Hematopoietic multipotent progenitor cell (in vitro differentiated cells): ENCODE measurements around the gene MSANTD4. TPM values are rescaled to one million over a fixed set of nuclear protein-coding genes. Genes with fewer than 3 reads are reported as not detected.
"Not testable (repeated sequence)": the region's sequence is repeated elsewhere in the genome, so short reads cannot be mapped to it uniquely, and the experiment has no call there.

ENCODE experiments used
- DNase-seq, 3 donors: peaks; one replicate each; pipeline ENCODE4 v3.0.0-alpha.2; 2011 to 2015; ENCODE audit warnings: low read depth in 2 of 3, low spot score in 2 of 3
- small RNA-seq: library from RNA; depleted of rRNA; stranded (forward); fragments of <200 nt; gene quantifications from one replicate; pipeline ENCODE3, GENCODE V24; 2012
- total RNA-seq: library from RNA; depleted of rRNA; stranded (reverse); fragments of >200 nt; gene quantifications from one replicate; pipeline ENCODE4 v1.2.3, GENCODE V29; 2012

Gene MSANTD4
- total RNA-seq, 1 donor: 7.8 TPM

GRCh38 chr11:106014620-106015019, 7.4 kb downstream of the MSANTD4 start:
- DNase-seq: no peak

GRCh38 chr11:106014035-106014434, 8.0 kb downstream of the MSANTD4 start:
- DNase-seq: no peak

- DNase-seq: no peak
Measured at GRCh38 chr11:106012744-106013143, 9.3 kb downstream of the MSANTD4 start.

GRCh38 chr11:106011481-106011880, 10.6 kb downstream of the MSANTD4 start:
- no peak for DNase-seq

GRCh38 chr11:106003094-106003493, 18.9 kb downstream of the MSANTD4 start:
- DNase-seq: not testable (repeated sequence)

- no peak for DNase-seq
Measured at GRCh38 chr11:106001304-106002012, 20.6 kb downstream of the MSANTD4 start.

- DNase-seq: no peak
Measured at GRCh38 chr11:105991888-105992287, 30.2 kb downstream of the MSANTD4 start.

GRCh38 chr11:105989124-105989523, 32.9 kb downstream of the MSANTD4 start:
- DNase-seq: no peak

GRCh38 chr11:105988197-105988596, 33.8 kb downstream of the MSANTD4 start:
- no peak for DNase-seq

- no peak for DNase-seq
Measured at GRCh38 chr11:105986554-105986953, 35.5 kb downstream of the MSANTD4 start.

GRCh38 chr11:105979997-105980703, 41.9 kb downstream of the MSANTD4 start:
- no peak for DNase-seq

GRCh38 chr11:105975128-105975527, 46.9 kb downstream of the MSANTD4 start:
- no peak for DNase-seq

- no peak for DNase-seq
Measured at GRCh38 chr11:105969756-105970155, 52.3 kb downstream of the MSANTD4 start.

GRCh38 chr11:105968021-105968697, 53.9 kb downstream of the MSANTD4 start:
- DNase-seq: no peak

GRCh38 chr11:105960252-105961245, 61.5 kb downstream of the MSANTD4 start:
- DNase-seq: no peak

Small RNA genes lying within 50 kb of the gene (small RNA-seq; reads per million reads assigned to genes)
- gene RNU6-277P: not detected

Other genes with a start within 250 kb of the MSANTD4 start
- 2.7 TPM for gene KBTBD3, start 55.1 kb upstream of the MSANTD4 start, total RNA-seq
- 25.6 TPM for gene AASDHPPT, start 55.4 kb upstream of the MSANTD4 start, total RNA-seq